Metanephros (tissue), 1 donor: ENCODE data around the gene MT3. TPM values are rescaled to one million over a fixed set of nuclear protein-coding genes. Genes with fewer than 3 reads are reported as not detected.

Experiments used
- total RNA-seq: library from RNA; depleted of rRNA; stranded (reverse); fragments of >200 nt; gene quantifications from one replicate; pipeline ENCODE4 v1.2.3, GENCODE V29; 2014

The MT3 gene
- 2.6 TPM for total RNA-seq

GRCh38 chr16:56589141-56590039, at the start of gene MT3:
Gene MT3, plus strand, starts transcription at chr16:56589528. Its CDS starts 63 bp downstream, at chr16:56589591.

GRCh38 chr16:56564793-56565477, 24.4 kb upstream of the MT3 start, which contains the start of gene MT4:
Gene MT4, plus strand, starts transcription at chr16:56565073. Its CDS starts 56 bp downstream, at chr16:56565129.

GRCh38 chr16:56608043-56608875, 18.9 kb downstream of the MT3 start, which contains the start of gene MT2A:
Gene MT2A, plus strand, starts transcription at chr16:56608584. Its CDS starts 72 bp downstream, at chr16:56608656.

GRCh38 chr16:56625140-56625942, 36.0 kb downstream of the MT3 start, which contains the start of gene MT1E:
Gene MT1E, plus strand, starts transcription at chr16:56625781. Its CDS starts 71 bp downstream, at chr16:56625852.

GRCh38 chr16:56632156-56632847, 43.0 kb downstream of the MT3 start, which contains the start of gene MT1M:
Gene MT1M, plus strand, starts transcription at chr16:56632659. Its CDS starts 73 bp downstream, at chr16:56632732.

GRCh38 chr16:56637814-56638750, 48.8 kb downstream of the MT3 start, which contains the start of gene MT1A:
Gene MT1A, plus strand, starts transcription at chr16:56638666. Its CDS starts 73 bp downstream, at chr16:56638739.

Other genes starting within 250 kb of the MT3 start
- gene AMFR, start 164.0 kb upstream of the MT3 start, total RNA-seq, result 141 TPM
- 162 TPM for gene NUDT21, start 138.2 kb upstream of the MT3 start, total RNA-seq
- 16.8 TPM for gene OGFOD1, start 138.0 kb upstream of the MT3 start, total RNA-seq
- gene BBS2, start 69.5 kb upstream of the MT3 start, total RNA-seq, result 73.3 TPM
- not detected for gene MT4, start 24.5 kb upstream of the MT3 start, total RNA-seq
- 9.9 TPM for gene MT2A, start 19.1 kb downstream of the MT3 start, total RNA-seq
- gene MT1E, start 36.3 kb downstream of the MT3 start, total RNA-seq, result 17.2 TPM
- gene MT1M, start 43.1 kb downstream of the MT3 start, total RNA-seq, result 1.5 TPM
- gene MT1A, start 49.1 kb downstream of the MT3 start, total RNA-seq, result not detected
- not detected for gene MT1B, start 62.4 kb downstream of the MT3 start, total RNA-seq
- 15.8 TPM for gene MT1F, start 68.4 kb downstream of the MT3 start, total RNA-seq
- gene MT1G, start 78.5 kb downstream of the MT3 start, total RNA-seq, result 40.0 TPM
- gene MT1H, start 80.3 kb downstream of the MT3 start, total RNA-seq, result 18.5 TPM
- gene MT1X, start 92.9 kb downstream of the MT3 start, total RNA-seq, result 37.8 TPM
- gene NUP93, start 140.6 kb downstream of the MT3 start, total RNA-seq, result 95.5 TPM